Neural progenitor cell (in vitro differentiated cells): Measurements from ENCODE around the gene GDF2.

Experiments
- EZH2 ChIP-seq: fragments of 200-600 bp; sonication (generic); IDR thresholded peaks from 2 replicates; pipeline ENCODE4 v1.6.1; 2017; ENCODE audit warnings: antibody characterized with exemption, mild to moderate bottlenecking, moderate library complexity
- TF ChIP-seq, protein P1 (sequence below): fragments of 200-600 bp; sonication (generic); IDR thresholded peaks from 2 replicates; pipeline ENCODE4 v1.5.1; 2017; ENCODE audit warnings: antibody characterized with exemption, mild to moderate bottlenecking

DNA sequence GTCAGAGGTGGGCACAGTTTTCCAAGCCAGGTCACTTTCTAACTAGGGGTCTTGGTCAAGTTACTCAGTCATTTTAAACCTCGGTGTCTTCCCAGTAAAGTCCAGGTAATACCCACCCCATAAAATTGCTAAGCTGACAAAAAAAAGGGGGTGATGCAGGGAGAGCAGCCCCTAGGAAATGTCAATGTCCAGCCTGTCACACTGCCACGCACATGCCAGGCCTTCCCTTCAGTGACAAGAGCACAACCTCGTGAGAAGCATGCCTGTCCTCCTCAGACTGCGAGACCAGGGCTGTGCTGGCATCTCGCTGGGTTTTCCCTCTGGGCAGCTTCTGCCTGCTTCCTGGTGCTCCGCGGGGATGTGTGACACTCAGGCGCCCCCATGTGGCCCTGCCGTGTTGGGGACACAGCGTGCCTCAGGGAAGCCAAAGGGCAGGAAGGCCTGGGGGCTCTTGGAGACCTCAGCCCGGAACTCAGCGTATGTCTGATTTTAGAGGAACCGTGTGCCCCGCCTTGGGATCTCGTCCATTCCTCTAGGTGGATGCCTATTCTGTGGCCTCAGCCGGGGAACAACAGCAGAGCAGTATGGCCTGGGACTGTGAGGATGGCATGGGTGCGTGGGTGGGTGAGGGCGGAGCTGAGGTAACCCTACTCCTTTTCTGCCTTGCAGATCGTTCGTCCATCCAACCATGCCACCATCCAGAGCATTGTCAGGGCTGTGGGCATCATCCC, 10.2 kb upstream of the GDF2 start:
- TF ChIP-seq, protein P1, sequence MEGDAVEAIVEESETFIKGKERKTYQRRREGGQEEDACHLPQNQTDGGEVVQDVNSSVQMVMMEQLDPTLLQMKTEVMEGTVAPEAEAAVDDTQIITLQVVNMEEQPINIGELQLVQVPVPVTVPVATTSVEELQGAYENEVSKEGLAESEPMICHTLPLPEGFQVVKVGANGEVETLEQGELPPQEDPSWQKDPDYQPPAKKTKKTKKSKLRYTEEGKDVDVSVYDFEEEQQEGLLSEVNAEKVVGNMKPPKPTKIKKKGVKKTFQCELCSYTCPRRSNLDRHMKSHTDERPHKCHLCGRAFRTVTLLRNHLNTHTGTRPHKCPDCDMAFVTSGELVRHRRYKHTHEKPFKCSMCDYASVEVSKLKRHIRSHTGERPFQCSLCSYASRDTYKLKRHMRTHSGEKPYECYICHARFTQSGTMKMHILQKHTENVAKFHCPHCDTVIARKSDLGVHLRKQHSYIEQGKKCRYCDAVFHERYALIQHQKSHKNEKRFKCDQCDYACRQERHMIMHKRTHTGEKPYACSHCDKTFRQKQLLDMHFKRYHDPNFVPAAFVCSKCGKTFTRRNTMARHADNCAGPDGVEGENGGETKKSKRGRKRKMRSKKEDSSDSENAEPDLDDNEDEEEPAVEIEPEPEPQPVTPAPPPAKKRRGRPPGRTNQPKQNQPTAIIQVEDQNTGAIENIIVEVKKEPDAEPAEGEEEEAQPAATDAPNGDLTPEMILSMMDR = peak; percentile 94
- TF ChIP-seq EZH2 = no peak
